ENCODE data around the gene THRB.

The THRB gene

DNA sequence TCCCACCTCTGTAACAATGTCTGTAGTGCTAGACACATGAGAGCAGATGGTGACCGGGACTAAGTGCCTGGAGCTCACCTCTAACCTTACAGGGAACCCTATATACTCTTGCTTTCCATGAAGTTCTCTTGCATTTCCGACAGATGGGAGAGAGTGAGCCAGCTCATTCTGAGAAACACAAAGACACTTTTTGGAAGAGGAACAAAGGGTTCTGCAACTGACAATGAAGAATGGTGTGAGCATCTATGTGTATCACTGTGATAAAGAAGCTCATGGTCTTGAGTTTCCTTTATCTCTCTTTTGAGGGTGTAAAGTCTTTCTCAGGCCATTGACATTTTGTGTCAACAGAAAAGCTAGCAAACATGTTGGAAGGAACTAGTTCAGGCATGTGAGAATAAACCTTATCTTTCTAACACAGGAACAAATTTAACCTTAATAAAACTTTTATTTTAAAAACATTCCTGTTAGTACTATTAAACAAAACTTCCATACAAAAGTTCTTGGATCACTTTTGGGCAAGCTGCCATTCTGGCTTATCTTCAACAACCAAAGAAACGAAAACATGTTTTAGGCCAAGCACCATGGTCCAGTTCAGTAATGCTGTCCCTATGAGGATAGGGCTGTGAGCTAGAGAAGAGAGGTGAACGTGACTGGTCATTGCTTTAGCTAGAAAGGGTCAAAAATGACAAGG lies 142.7 kb downstream of the THRB start:
- peak; percentile 12 for DNase-seq (ENCODE audit: low spot score)

DNA sequence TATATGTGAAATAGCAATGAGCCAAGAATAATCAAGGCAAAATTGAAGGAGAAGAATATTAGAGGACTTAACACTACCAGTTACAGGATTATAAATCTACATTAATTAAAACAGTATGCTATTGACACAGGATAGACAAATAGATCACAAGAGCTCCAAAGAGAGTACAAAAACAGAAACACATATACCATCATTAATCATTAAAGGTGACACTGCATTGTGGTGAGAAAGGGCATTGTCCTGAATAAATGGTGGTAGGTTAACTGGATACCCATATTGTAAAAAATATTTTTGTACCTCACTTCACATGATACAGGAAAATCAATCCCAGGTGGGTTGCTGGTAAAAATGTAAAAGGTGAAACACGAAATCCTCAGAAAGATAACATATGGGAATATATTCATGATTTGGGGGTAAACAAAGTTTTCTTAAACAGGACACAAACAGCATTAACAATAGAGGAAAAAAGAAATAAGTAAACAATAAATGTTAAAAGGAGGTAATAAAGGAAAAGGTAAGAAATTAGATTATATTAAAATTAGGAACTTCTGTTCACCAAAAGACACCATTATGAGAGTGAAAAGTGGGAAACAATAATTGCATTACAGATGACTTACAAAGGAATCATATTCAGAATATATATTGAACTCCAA lies 145.2 kb downstream of the THRB start:
- no peak for DNase-seq (ENCODE audit: low spot score)

DNA sequence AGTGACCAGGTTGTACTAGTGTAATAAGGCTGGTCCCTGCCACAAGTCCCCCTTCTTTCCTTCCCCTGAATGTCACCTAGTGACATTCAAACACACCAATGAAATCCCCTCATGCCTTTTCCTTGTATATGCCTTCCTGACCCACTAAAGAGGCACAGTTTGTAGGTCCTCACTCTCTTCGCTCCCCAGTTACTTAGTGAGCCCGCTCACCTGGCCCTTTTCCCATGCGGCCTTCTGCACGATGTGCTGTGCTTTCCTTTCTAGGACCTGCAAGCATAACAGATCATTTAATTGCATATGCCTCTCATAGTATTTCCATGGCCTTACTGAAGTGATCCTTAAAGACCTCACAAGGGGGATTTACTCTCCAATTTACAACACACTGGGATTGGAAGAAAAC lies 146.3 kb downstream of the THRB start:
- no peak for DNase-seq (ENCODE audit: low spot score)

DNA sequence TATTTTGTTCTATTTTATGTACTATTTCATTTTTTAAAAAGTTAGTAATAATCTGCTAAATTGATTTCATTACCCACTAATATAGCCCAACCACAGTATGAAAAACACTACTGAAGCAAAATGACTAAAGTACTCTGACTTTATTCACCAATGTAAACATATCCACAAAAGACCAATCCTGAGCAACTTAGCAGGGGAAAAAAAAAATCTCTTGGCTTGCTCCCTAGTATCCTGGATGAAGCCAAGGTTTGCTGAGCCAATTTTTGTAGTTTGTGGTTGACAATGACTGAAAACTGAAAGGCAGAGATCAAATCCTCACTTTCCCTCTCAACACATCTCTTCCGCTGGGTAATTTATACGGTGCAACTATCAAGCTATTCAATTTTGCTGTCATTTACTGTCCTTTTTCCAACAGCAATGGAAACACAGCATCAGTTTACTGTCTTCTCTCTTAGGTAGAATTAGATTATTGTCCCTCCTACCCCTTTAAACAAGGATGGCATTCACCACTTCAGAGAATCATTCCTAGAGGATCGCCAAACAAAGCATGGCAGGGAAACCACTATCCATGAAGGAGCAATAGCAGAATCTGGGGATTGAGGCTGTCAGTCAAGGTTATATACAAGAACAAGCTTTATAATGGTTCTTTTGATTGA lies 149.7 kb downstream of the THRB start:
- peak; percentile 4 for DNase-seq (ENCODE audit: low spot score)

DNA sequence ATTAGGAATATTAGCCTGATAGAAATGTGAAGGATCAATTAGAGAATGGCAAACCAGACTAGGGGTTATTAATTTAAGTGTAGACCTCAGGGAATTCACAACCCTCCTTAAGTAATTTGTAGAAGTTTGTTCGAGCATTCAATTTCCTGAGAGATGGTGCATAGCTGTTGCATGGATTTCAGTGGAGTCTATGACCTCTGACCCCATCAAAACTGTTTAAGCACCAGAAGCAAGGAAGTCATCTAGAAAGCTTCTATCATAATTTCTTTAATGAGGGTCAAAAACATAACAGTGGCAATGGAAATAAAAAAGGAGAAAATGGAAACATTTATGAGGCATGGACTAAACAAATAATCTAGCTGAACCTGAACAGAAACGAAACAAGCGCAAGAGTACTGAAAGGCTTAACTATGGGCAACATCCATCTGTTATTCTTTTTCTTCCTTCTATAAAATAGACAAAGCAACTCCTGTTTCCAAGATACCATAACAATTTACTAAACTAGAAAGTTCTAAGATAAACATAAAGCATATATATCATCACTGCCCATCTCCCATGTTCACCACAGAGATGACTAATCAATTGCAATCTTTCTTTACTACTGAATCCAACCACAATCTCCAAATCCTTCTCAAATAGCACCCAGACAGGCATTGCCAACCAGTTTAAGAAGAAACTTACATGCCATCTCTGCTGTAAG lies 151.4 kb downstream of the THRB start:
- no peak for DNase-seq (ENCODE audit: low spot score)

DNA sequence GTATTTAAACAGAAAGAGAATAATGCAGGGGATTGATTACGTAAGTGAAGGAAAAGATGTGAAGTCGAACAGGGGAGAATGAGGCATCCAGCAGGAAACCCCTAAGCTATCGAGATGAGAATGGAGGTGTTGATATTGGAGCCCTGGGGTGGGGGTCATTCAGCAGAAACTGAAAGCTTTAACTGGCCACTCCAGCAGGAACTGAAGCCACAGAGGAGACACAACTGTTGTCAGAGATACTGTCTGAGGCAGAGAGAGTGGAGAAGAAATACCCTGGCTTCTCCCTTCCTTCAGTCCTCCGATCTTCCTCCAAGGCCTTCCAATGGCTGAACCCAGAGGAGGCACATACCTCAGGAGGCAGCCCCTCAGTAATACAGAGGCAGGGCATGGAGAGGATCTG lies 152.4 kb downstream of the THRB start:
- no peak for DNase-seq (ENCODE audit: low spot score)

DNA sequence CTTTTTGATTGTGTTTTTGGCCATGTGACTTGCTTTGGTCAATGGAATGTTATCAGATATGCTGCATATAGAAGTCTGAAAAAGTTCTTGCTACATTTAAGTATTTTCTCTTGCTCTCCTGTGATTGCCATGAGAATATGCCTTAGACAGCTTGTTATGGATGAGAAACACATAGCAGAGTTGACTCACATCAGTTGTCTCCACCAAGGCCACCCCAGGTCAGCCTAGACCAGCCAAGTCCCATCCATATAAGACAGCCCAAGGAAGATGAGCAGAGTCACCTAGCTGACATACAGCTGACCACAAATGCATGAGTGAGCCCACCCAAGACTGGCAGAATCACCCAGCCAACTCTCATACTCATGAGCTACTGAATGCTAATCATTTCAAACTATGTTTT lies 153.0 kb downstream of the THRB start:
- DNase-seq (ENCODE audit: low spot score) = no peak

DNA sequence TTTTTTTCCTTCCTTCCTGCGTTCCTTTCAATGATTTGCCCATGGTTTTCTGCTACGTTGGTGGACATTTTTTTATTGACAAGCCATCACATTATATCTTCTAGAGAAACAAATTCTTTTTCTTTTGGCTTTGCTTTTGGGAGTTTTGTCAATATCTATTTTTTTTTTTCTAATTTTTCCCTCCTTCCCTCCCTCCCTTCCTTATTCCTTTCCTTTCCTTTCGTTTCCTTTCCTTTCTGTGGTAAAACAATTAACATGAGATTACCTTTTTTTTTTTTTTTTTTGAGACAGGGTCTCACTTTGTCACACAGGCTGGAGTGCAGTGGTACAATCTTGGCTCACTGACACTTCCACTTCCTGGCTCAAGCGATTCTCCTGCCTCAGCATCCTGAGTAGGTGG lies 153.7 kb downstream of the THRB start:
- no peak for DNase-seq (ENCODE audit: low spot score)

DNA sequence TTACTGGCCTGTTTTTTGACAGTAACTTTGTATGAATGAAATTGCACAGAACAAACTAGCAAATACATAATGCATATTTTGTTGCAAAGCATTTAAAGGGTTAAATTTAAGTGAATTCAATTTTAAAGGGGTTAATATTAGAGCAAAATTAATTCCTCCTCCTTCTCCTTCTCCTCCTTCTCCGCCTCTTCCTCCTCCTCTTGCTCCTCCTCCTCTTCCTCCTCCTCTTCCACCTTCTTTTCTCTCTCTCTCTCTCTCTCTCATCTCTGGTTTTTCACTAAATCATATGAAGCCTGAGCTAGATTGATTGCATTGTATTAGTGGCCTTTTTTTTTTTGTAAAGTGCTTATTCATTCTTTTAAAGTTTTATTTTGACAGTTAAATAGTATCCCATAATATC lies 154.5 kb downstream of the THRB start:
- no peak for DNase-seq (ENCODE audit: low spot score)

DNA sequence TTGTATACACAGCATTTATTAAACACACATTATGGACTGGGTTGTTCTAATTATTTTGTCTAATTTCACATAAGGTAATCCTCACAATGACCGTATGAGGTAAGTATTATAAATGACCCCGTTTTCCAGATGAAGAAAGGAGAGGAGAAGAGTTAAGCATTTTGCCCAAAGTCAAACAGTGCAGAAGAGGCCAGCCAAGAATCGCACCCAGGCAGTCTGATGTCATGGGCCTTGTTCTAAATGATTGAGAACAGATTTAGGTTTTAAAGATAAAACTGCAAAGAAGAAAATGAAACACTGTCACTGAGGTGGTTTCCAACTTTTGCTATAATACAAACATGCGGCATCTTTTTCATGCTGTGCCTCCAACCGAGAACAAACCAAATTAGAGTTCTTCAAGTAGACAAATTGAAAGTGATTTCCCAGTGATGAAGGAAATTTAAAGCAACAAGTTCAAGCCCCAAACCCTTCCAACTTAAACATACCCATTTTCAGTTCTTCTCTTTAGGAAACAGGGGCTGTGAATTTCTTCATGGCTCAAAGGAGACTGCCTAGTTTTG lies 155.3 kb downstream of the THRB start:
- no peak for DNase-seq (ENCODE audit: low spot score)

DNA sequence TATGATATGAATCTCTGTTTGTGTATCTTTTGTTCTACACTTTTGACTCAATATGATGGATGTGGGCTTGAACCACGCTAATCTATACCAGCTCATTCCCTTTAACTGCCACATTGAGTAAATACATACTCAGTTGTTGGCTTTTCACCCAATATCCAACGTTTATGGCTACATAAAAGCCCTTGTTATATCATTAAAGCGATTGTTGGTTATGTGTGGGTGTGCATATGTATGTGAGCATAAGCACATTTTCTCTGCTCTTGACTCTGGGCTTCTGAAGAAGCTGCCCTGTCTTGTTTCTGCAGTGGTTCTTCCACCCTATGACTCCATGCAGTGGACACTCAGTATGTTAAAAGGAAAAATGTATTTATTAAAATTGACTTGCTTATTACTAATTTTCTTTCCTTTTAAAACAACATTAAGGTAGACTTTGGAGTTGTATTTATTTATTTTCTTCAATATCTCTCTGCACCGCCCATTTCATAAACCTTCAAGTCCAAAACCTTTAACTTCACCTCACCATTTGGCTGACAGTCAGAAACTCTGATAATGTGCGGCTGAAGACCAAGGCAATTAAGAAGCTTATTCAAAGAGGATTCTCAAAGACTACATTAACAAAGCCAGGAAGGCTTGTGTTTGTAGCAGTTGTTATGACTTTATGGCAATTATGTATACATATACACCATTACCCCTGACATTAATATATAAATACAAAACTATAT lies 156.1 kb downstream of the THRB start:
- DNase-seq (ENCODE audit: low spot score) = no peak

DNA sequence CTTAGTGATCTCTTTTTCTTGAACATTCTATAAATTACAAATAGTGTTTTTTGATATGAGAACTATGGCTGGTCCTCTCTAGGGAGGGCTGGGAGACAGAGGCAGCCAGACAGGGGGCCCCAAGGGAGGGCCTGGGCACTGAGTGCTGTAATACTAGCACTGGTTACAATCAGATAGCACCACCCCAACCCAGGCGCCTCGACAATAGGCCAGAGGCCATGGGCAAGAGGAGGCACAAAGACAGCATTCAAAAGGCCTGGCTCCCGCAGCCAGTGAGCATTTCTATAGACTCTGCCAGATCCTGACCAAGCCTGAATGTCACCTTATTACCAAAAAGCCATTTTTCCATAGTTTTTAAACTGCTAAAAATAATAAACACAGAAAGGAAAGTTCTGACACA lies 158.5 kb downstream of the THRB start:
- DNase-seq (ENCODE audit: low spot score) = no peak

DNA sequence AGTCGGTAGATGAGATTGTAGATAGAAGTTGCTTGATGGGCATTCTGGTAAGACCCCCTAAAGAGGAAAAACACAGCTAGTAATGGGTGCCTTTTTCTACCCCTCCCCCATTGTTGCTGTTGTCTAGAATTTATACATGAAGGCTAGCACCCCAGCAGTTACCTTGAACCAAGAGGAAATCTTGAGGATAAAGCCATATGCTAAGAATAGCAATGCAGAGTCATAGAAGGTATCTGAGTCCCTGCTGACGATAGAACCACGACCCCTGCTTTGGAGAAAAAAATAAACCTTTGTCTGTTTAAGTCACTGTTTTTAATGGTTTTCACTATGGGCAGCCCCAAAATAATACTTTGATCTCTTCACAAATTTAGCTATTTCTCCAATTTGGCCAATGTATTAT lies 162.6 kb downstream of the THRB start:
- no peak for DNase-seq (ENCODE audit: low spot score)

DNA sequence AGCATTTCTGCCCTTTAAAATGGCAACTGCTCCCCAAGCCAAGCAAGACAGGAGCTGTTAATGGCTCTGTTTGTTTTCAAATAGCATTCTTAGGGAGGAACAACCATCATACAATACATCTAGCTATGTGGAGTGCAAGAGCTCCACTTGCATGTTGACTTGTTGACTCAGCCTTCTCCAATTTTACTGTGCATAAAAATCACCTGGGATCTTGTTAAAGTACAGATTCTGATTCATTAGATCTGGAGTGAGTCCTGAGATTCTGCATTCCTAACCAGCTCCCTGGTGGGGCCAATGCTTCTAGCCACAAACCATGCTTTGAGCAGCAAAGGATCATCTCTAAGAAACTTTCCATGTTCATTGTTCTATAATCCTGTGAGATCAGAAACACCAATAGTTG lies 171.4 kb downstream of the THRB start:
- DNase-seq (ENCODE audit: low spot score) = no peak

DNA sequence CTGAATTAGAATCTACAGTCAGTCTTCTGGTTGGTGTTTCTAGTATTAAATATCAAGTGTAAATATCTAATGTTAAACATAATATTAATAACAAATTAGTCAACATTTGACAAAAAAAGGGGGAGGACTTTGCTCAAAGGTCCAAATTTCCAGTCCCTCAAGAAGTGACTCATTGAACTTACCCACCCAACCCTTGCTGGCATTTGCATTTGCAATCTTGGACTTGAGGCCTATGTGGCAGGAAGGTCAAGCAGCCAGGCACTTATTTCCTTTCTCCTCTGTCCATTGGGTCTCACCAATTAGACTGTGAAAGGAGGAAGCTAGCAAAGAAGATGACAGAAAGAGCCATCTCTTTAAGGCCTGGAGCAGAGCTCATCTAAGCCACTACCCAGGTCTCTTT lies 174.0 kb downstream of the THRB start:
- no peak for DNase-seq (ENCODE audit: low spot score)

DNA sequence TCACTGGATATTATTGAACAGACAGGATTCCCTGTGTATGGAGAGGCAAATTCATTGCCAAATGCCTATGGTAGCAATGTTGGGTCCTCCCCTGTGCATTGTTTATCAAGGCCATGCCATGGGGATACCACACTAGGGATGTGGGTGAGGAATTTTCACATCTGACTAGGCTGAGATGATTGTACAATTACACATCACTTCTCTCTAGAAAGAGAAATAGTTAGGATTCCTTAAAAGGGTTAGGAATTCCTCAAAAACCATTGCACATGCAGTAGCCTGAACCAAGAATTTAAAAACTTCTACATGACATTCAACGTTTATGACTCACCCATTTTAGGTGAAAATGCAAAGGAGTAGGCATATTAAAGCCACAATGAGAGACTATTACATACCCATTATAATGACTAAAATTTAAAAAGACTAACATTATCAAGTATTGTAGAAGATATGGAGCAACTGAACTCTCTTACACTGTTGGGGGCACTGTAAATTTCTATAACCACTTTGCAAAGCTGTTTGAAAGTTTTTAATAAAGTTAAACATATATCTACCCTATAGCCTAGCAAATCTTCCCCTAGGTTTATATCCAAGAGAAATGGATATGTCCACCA lies 175.9 kb downstream of the THRB start:
- peak; percentile 41 for DNase-seq (ENCODE audit: low spot score)

DNA sequence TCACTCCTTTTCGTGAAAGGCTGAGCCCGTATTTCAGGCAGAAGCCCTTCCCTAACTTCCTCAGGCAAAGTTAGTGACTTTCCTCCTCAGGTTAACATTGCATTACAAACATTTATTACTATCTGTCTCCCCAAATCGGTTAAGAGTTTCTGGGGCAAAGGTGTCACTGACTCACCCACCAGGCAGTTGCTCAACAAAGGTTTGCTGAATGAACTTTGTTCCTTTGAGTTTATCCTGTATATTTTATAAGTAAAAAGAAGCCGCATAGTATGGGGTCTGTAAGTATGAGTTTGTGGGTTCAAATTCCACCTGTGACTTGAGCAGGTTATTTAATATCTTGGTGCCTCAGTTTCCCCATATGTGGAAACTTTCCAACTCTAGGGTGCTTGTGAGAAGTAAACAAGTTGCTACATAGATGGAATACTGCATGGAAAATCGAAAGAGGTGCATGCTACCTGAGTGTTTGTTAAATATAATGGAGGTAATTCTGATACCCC lies 177.7 kb downstream of the THRB start:
- no peak for DNase-seq (ENCODE audit: low spot score)

DNA sequence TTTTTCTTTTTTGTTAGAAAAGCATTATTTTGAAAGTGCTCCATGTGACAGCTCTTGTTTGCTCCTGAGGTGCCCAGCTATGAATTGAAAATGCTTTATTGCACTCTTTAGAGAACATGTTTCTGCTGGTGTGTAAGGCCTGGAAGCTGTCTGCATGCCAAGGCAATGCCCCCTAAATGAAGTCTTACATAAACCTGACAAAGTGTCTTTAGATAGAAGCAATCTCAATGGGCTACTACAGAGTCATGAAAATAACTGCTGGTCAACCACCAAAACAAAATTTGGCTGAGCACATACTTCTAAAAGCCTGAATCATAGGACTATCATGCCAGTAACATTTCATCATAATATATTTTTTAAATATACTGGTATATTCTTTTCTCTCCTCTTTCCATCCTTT lies 178.7 kb downstream of the THRB start:
- DNase-seq (ENCODE audit: low spot score) = peak; percentile 48

DNA sequence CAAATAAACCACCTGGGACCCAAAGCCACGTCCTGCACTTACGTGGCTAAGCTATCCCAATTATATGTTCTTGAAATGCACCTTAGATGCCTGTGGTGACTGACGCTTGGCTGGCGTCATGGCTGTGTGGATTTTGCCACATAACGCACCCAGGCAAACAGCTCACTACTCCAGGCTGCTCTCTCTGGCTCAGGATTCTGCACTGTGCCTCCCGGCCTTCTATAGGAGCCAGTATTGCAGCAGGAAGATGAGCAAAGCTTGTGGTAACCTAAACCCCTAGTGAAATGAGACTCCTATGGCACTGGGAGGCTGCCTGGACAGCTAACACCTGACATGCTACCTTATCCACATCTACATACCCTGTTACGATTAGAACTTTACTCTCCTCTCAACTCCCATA lies 179.3 kb downstream of the THRB start:
- no peak for DNase-seq (ENCODE audit: low spot score)

DNA sequence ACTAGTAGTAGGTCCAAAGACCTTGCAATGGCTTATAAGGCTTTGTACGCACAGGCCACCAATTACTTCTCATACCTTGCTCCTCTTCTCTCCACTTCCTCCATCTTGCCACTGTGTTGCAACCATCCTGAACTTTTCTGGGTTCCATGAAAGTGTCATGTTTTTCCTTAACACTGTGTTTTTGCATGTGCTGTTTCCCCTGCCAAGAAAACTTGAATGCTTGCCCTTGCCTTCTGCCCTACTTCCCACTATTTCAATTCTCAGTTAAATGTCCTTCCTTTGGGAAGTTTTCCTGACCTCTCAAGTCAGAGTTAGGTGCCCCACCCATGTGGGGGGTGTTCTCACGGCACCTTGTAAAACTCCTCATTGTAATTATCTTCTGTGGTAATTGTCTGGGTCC lies 182.8 kb downstream of the THRB start:
- no peak for DNase-seq (ENCODE audit: low spot score)

DNA sequence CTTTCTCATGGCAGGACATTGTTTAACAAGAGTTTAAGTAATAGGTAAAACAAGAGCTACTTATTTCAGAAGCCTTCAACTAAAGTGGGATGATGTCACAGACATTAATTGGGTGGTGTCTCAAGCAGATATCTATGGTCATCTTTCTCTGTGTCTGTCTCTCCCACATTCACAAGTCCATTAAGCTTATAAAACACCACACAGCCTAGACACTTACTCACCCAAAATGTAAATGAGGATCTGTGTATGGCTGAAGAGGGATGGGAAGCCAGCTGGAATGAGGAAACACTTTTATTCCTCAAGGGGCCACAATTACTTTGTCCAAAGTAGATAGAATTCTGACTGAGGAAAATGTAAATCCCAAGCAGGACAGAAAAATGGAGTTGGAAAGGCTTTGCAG lies 183.8 kb downstream of the THRB start:
- DNase-seq (ENCODE audit: low spot score) = no peak

Measured in GM03348 (cell line).